Left cardiac atrium (tissue), 4 donors: ENCODE measurements around the gene PLA2G2D. TPM values are rescaled to one million over a fixed set of nuclear protein-coding genes. Genes with fewer than 3 reads are reported as not detected.

ENCODE experiments used
- ATAC-seq, 2 donors: fragments of 200-7000 bp; cut with Tn5 transposase; one replicate each; pipeline ENCODE4 v1.9.1; 2020; ENCODE audit warnings: mild to moderate bottlenecking in 2 of 2, moderate library complexity in 2 of 2
- DNase-seq: peaks from one replicate; pipeline ENCODE4 v3.0.0-alpha.2; 2020
- intact Hi-C, 2 donors: fragments of 100-400 bp; cut with DNase I; formaldehyde crosslinking; loops; one replicate each; pipeline versions ENCODE4 v1.14.1 to v1.15.1; 2022 to 2023
- total RNA-seq, 2 donors: library from RNA; stranded (reverse); fragmentation: NEBNext Ultra II Directional; extraction: Animal tissue kit (Norgen Biotek cat#: 25700); gene quantifications; one replicate each; pipeline ENCODE4 v1.2.1, GENCODE V29; 2021
- donor health status: DM: no; HTN: yes; CAD: no.
- donor health status: DM: no; HTN: yes; CAD: no; lungs with severe emphysema.
- donor health status: DM: yes; HTN: yes; CAD: no.
- donor health status: Dilated cardiomyopathy.

The PLA2G2D gene
- total RNA-seq, 2 donors from 2014 or later: not detected

GRCh38 chr1:20078711-20079110, 40.6 kb downstream of the PLA2G2D start:
- DNase-seq (no peak), ATAC-seq (no peak)
- intact Hi-C loops: no loop called here

DNA sequence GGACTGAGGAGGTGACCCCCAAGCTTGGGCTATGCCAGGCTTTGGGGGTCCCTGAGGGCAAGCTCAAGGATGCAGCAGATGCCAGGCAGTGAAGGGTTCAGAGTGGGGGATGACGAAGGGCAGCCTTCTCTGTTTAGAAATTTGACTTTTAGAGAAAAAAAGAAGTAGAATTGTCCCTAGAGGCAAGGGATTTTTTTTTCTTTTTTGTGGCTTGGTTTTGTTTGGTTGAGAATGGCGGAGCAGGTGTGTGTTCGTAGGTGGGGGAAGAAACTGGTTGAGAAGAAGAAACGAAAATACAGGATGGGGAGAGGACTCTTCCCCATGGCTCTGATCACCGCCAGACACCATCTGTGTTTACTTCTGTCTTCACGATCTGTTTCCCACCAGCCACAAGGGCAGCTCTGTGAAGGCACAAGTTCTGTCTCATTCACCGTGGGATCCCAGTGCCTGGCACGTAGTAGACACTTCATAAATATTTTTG, 41.1 kb downstream of the PLA2G2D start:
- ATAC-seq (no peak), DNase-seq (no peak)
- intact Hi-C loops: no loop called here

DNA sequence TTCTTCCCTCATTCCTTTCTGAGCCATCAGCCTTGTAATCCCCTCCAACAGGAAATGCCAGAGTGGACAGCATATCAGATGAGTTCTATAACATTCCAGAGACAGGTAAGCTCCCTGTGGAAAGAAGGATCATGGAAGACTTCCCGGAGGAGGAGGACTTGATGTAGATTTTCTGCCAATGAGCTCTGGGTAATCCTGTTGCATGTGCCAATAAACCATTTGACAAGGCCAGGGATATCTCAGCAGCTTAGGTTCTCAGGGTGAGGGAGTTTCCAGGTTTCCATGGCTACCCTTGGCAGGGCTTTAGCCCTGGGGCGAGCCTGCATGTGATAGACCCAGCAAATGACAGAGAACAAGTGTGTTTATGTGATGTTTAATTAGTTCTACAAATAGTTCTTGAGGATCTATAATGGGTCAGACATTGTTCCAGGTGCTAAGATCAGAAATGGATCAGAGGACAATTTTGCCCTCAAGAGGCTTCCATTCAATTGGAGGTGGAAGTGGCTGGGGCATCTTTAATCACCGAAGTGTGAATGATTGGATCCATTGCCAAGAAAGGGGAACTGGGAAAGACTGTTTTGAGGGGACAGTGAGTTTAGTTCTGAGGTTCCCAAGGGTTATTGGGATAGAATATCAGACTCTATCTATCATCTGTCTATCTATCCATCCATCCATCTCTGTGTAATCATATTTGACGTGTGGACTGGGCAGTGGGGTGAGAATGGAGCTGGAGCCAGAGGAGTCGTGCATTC, 42.5 kb downstream of the PLA2G2D start:
- ATAC-seq (no peak), DNase-seq (no peak)
- intact Hi-C loops: no loop called here

DNA sequence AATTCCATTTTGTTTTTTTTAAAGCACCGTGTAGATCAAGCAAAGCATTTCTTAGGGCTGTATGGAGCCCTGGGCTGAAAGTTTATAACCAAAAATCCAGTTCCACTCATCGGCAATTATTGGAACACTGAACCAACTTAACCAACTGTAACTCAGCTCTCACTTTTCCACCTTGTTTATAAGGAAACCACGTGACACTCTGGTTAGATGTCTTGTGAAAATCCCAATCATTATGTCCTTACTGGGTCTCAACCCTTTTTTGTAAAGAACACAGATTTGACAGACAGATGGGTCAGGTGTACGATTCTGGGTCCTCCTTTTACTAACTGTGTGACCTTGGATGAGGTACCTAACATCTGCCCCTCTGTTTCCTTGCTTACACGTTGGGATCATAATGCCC, 43.1 kb downstream of the PLA2G2D start:
- ATAC-seq (no peak), DNase-seq (no peak)
- intact Hi-C loops: no loop called here

GRCh38 chr1:20075345-20075744, 44.0 kb downstream of the PLA2G2D start:
- intact Hi-C loops: no loop called here
- DNase-seq (no peak), ATAC-seq (peak in 1 of 2 donors; percentile 3)

DNA sequence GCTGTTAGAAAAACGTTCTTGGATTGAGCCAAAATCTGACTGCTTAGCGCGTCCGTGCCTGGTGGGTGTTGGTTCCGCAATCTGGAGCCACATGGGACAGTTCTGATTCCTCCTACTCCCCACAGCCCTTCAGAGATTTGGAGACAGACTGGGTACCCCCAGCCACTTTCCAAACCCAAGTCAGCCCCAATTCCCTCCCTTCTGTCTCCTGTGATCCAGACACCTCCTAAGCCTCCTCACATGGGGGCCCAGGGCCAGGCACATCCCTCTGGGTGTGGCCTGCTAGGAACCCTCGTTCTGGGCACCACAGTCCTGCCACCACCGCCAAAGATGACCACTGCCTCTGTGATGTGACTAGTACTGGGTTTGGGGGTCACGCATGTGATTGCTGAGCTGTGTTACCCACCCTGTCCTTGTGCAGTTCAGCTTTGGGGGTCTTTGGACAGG, 44.6 kb downstream of the PLA2G2D start:
- ATAC-seq: peak in 1 of 2 donors; percentile 37
- DNase-seq: peak; percentile 47
- intact Hi-C loops: no loop called here

DNA sequence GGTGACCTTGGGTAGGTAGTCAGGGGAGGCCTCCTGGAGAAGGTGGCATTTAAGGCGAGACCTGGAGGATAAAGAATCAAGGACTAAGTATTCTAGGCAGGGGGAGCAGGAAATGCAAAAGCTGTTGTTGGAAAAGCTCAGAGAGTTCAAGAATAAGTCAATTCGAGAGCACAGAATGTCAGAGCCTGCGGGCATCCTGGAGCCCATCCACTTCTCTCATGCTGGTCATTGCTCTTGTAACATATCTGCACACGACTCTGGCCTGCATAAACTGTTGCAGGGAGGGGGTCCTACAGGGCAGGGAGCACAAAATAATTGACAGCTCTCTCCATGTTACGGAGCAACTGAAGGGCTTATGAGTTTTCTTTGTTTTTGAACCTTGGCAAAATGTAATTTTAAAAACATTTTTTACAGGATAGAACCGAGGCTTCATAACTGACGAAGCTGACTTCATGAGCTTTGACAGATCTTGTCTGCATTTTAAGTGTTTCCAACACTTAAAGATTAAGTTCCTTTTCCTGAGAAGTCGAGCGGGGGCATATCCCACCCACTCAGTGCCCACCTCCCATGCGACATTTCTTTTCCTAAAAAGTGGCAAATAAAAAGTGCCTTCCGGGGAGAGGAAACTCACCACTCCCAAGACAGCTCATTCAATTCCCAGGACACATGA, 45.1 kb downstream of the PLA2G2D start:
- no peak for ATAC-seq
- intact Hi-C loops: no loop called here
- DNase-seq: no peak

DNA sequence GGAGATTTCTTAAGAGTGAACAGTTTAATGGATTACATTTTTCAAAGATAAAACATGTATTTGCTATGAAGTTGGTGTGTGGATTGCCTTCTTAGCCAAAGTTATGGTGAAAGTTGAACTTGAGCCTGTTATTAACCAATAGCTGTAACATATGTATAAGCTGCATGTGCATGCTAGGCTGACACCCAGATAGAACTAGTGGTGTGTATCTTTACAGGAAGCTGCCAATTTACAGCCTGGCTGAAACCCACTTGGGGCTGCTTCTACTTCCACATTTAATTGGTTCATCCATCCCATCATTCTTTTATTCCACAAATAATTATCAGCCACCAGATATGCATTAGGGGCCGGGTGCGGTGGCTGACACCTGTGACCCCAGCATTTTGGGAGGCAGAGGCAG, 46.1 kb downstream of the PLA2G2D start:
- DNase-seq (no peak), ATAC-seq (no peak)
- intact Hi-C loops: no loop called here

- intact Hi-C loops: no loop called here
- DNase-seq (no peak), ATAC-seq (no peak)
Observed at GRCh38 chr1:20072771-20073170, 46.6 kb downstream of the PLA2G2D start.

- intact Hi-C loops: no loop called here
- ATAC-seq: peak; percentile 7 to 9
- DNase-seq: no peak
Observed at GRCh38 chr1:20071416-20071815, 47.9 kb downstream of the PLA2G2D start.

DNA sequence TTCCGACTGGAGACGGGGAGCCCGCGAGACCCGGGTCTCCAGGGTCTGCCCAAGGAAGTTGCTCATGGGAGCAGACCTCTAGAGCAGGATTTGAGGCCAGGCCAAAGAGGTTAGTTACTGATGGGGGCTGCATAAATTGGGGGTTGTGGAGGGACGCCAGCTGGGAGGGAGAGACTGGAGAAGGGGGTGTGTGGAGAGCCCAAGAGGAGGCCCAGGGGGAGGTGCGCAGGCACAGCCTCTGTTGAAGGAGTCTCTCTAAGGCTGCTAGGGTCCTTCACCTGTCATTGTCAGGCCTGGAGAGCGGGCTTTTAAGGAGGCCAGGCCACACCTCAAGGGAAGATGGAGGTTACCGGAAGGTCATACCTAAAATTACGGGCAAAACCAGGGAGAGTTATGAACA, 49.0 kb downstream of the PLA2G2D start:
- ATAC-seq: peak; percentile 43 to 56

GRCh38 chr1:20069874-20070273, 49.5 kb downstream of the PLA2G2D start, which contains the start of gene PLA2G5:
TSS of gene PLA2G5 (plus strand) at chr1:20070194. CDS start at chr1:20084831, 14,637 bp downstream.
- DNase-seq (peak; percentile 82), ATAC-seq (peak; percentile 89 to 94)
- intact Hi-C loops: no loop called here

More for the DNA sequence above, 49.0 kb downstream of the PLA2G2D start:
- intact Hi-C loops: no loop called here
- DNase-seq: no peak

GRCh38 chr1:20068722-20069121, 50.6 kb downstream of the PLA2G2D start:
- intact Hi-C loops: no loop called here
- ATAC-seq (no peak), DNase-seq (no peak)

DNA sequence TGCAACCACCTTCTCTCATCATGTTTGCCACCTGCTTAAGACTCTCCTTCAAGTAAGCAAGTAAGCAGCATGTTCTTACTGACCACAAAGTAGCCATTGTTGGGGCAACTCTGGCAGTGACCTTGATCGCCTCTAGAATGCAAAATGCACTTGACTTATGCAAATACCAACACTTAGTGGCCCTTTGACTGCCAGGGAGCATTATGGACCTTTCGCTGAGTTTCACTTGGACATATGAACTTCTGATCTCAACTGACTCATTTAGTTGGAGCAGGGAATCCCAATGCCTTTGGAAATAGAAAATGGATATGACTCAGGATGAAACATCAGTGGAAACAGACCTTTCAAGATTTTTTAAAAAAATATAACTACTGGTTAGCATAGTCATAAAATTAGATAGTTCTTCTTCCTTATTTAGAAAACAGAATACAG, 55.5 kb downstream of the PLA2G2D start:
- DNase-seq (no peak), ATAC-seq (peak in 1 of 2 donors; percentile 61)
- intact Hi-C loops: no loop called here

Other genes with a start within 250 kb of the PLA2G2D start
- gene OTUD3, start 237.1 kb downstream of the PLA2G2D start, total RNA-seq: 1 to 10 TPM; 4.6 to 6.9 TPM
- gene PLA2G2E, start 195.9 kb downstream of the PLA2G2D start, total RNA-seq: not detected
- 1,000 to 10,000 TPM in 1 of 2 donors, 100 to 1,000 TPM in 1; 376 to 1,124 TPM for gene PLA2G2A, start 139.9 kb downstream of the PLA2G2D start, total RNA-seq
- 10 to 100 TPM; 84.9 to 93.0 TPM for gene PLA2G5, start 49.3 kb downstream of the PLA2G2D start, total RNA-seq
- gene PLA2G2F, start 19.8 kb upstream of the PLA2G2D start, total RNA-seq: not detected
- gene UBXN10, start 66.6 kb upstream of the PLA2G2D start, total RNA-seq: 1 to 10 TPM; 3.1 to 5.4 TPM
- not detected for gene PLA2G2C, start 67.0 kb upstream of the PLA2G2D start, total RNA-seq
- gene VWA5B1, start 171.3 kb upstream of the PLA2G2D start, total RNA-seq: under 1 TPM; 0.06 to 0.16 TPM